GM13976 (cell line): ENCODE data around the gene CASZ1.

Experiments used
- DNase-seq: peaks from one replicate; pipeline ENCODE4 v3.0.0; 2012; ENCODE audit warnings: low spot score
- CTCF ChIP-seq: IDR thresholded peaks from 2 replicates; pipeline ENCODE4 v1.5.1; 2012; ENCODE audit warnings: borderline replicate concordance, mild to moderate bottlenecking; ENCODE audit not compliant: insufficient read depth; ENCODE audit errors: extremely low read depth, missing control alignments, control extremely low read depth
- in situ Hi-C: fragments of 300-500 bp; cut with MboI; formaldehyde crosslinking; loops from one replicate; pipeline ENCODE4 v1.12.0; 2022; ENCODE audit warnings: low sequenced_read_pairs, mixed read lengths, inconsistent platforms; ENCODE audit not compliant: unreplicated experiment

CASZ1 gene

GRCh38 chr1:10639011-10639774 lies 157.3 kb downstream of the CASZ1 start:
- in situ Hi-C loops, result no loop called here
- no peak for DNase-seq
- TF ChIP-seq CTCF, result no peak

- in situ Hi-C loops, result no loop called here
- no peak for TF ChIP-seq CTCF
- no peak for DNase-seq
Observed at GRCh38 chr1:10638559-10639005, 157.9 kb downstream of the CASZ1 start.

- in situ Hi-C loops, result no loop called here
- no peak for TF ChIP-seq CTCF
- DNase-seq, result no peak
Observed at GRCh38 chr1:10637834-10638558, 158.4 kb downstream of the CASZ1 start.

GRCh38 chr1:10637400-10637799 lies 159.0 kb downstream of the CASZ1 start:
- no peak for TF ChIP-seq CTCF
- in situ Hi-C loops, result no loop called here
- no peak for DNase-seq

GRCh38 chr1:10635992-10636391 lies 160.5 kb downstream of the CASZ1 start:
- in situ Hi-C loops, result no loop called here
- TF ChIP-seq CTCF, result no peak
- no peak for DNase-seq

- in situ Hi-C loops, result no loop called here
- no peak for DNase-seq
- TF ChIP-seq CTCF, result no peak
Observed at GRCh38 chr1:10635085-10635896, 161.2 kb downstream of the CASZ1 start.
